Smooth muscle cell (in vitro differentiated cells): ENCODE measurements around the gene C11orf16. TPM values are rescaled to one million over a fixed set of nuclear protein-coding genes. Genes with fewer than 3 reads are reported as not detected.
"Not testable (repeated sequence)": the region's sequence is repeated elsewhere in the genome, so short reads cannot be mapped to it uniquely, and the experiment has no call there.

ENCODE experiments used
- DNase-seq: peaks from one replicate; lab custom pipeline; 2025; ENCODE audit not compliant: unreplicated experiment; lab: John Stamatoyannopoulos, UW
- H2AFZ ChIP-seq: fragments of 200-600 bp; sonication (generic); 2 replicates; pipeline ENCODE4 v1.6.0; 2016; ENCODE audit warnings: antibody characterized with exemption, low read depth, mild to moderate bottlenecking
- H3F3A ChIP-seq: fragments of 200-600 bp; sonication (generic); 2 replicates; pipeline ENCODE4 v1.6.0; 2017; ENCODE audit warnings: antibody characterized with exemption, low read depth
- H3K27ac ChIP-seq: fragments of 200-600 bp; sonication (generic); 2 replicates; pipeline ENCODE4 v1.5.1; 2016; ENCODE audit warnings: low read depth, mild to moderate bottlenecking
- H3K27me3 ChIP-seq: fragments of 200-600 bp; sonication (generic); 2 replicates; pipeline ENCODE4 v1.6.1; 2016; ENCODE audit warnings: low read depth, mild to moderate bottlenecking
- H3K36me3 ChIP-seq: fragments of 200-600 bp; sonication (generic); 2 replicates; pipeline ENCODE4 v1.5.1; 2016; ENCODE audit warnings: low read depth
- H3K4me1 ChIP-seq: fragments of 200-600 bp; sonication (generic); 2 replicates; pipeline ENCODE4 v1.5.1; 2016; ENCODE audit warnings: low read depth
- H3K4me2 ChIP-seq: fragments of 200-600 bp; sonication (generic); 2 replicates; pipeline ENCODE4 v1.6.0; 2016; ENCODE audit warnings: mild to moderate bottlenecking
- H3K4me3 ChIP-seq: fragments of 200-600 bp; sonication (generic); 2 replicates; pipeline ENCODE4 v1.5.1; 2016; ENCODE audit warnings: mild to moderate bottlenecking
- H3K79me2 ChIP-seq: fragments of 200-600 bp; sonication (generic); 2 replicates; pipeline ENCODE4 v1.6.0; 2016; ENCODE audit warnings: low read depth, mild to moderate bottlenecking
- H3K9ac ChIP-seq: fragments of 200-600 bp; sonication (generic); 2 replicates; pipeline ENCODE4 v1.6.0; 2016; ENCODE audit warnings: low read depth
- H3K9me3 ChIP-seq: fragments of 200-600 bp; sonication (generic); replicated peaks from 2 replicates; pipeline ENCODE4 v1.5.1; 2016; ENCODE audit warnings: low read depth
- H4K20me1 ChIP-seq: fragments of 200-600 bp; sonication (generic); 2 replicates; pipeline ENCODE4 v1.6.0; 2016; ENCODE audit warnings: low read depth
- WGBS: methylation state at CpG from one replicate; pipeline ENCODE4 v1.1.7; 2016; ENCODE audit warnings: low lambda C conversion rate; 5-methylcytosine and 5-hydroxymethylcytosine counted together
- polyA plus RNA-seq: library from polyadenylated mRNA; unstranded; fragments of >200 nt; fragmentation: Nextera tagmentation; extraction: Ambion mirVana; gene quantifications from 2 replicates; pipeline ENCODE4 v1.2.1, GENCODE V29; 2016
- total RNA-seq: library from RNA; depleted of rRNA; stranded (reverse); fragments of >200 nt; gene quantifications from 2 replicates; pipeline ENCODE4 v1.2.3, GENCODE V29; 2014
- TF ChIP-seq, protein P1 (sequence below): fragments of 200-600 bp; sonication (generic); IDR thresholded peaks from 2 replicates; pipeline ENCODE4 v1.5.1; 2017; ENCODE audit warnings: borderline replicate concordance, mild to moderate bottlenecking, antibody characterized with exemption; ENCODE audit not compliant: insufficient read depth, poor library complexity, severe bottlenecking

Gene C11orf16
- total and polyA plus RNA-seq, 2 experiments from 2014 or later: not detected

DNA sequence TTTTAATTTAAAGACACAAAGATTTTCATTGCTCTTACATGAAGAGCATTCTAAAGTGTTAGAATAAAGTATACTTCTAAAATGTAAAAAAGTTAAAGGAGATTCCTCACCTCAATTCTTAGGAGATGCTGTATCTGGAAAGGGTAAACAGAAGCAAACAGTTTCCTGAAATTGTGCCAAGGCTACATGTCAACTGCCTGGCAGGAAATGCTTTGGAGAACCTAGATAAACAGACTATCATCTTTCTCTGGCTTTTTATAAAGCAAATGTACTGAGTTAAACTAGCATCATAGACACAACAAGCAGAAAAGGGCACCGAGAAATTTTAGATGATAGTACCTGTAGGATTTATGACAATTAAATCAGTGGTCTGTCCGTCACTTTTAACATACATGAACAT lies 46.4 kb downstream of the C11orf16 start:
- Histone ChIP-seq H3K27ac (no peak overlapping the region), H2AFZ (peak overlapping the region; percentile 3), H3K4me1 (peaks cover 17% of the 10 kb centered on the region), H3K27me3 (no peaks in the 10 kb centered on the region), H3K36me3 (no peaks in the 10 kb centered on the region), H3K4me3 (no peak overlapping the region), H3F3A (no peaks in the 10 kb centered on the region), H3K9ac (no peak overlapping the region), H3K79me2 (no peaks in the 10 kb centered on the region), H4K20me1 (no peaks in the 10 kb centered on the region), H3K9me3 (no peaks in the 10 kb centered on the region), H3K4me2 (no peak overlapping the region)
- TF ChIP-seq, protein P1, sequence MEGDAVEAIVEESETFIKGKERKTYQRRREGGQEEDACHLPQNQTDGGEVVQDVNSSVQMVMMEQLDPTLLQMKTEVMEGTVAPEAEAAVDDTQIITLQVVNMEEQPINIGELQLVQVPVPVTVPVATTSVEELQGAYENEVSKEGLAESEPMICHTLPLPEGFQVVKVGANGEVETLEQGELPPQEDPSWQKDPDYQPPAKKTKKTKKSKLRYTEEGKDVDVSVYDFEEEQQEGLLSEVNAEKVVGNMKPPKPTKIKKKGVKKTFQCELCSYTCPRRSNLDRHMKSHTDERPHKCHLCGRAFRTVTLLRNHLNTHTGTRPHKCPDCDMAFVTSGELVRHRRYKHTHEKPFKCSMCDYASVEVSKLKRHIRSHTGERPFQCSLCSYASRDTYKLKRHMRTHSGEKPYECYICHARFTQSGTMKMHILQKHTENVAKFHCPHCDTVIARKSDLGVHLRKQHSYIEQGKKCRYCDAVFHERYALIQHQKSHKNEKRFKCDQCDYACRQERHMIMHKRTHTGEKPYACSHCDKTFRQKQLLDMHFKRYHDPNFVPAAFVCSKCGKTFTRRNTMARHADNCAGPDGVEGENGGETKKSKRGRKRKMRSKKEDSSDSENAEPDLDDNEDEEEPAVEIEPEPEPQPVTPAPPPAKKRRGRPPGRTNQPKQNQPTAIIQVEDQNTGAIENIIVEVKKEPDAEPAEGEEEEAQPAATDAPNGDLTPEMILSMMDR: no peak
- WGBS: 94% methylated on average over 2 of the region's 2 CpGs
- no peak for DNase-seq

DNA sequence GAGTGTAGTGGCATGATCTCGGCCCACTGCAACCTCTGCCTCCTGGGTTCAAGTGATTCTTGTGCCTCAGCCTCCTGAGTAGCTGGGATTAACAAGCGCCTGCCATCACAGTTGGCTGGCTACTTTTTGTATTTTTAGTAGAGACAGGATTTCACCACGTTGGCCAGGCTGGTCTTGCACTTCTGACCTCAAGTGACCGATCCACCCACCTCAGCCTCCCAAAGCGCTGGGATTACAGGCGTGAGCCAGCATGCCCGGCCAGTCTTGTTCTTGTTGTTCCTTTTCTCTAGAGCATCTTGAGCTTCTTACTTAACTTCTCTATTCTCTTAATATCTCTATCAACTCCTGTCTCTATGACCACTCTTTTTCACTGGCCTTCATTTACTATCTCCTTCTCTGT lies 51.2 kb downstream of the C11orf16 start:
- not testable (repeated sequence) for H3K9me3 ChIP-seq, H3K9ac ChIP-seq, H3K36me3 ChIP-seq, H3K27ac ChIP-seq, H2AFZ ChIP-seq, H4K20me1 ChIP-seq, DNase-seq, H3K79me2 ChIP-seq, H3K4me3 ChIP-seq, H3F3A ChIP-seq, H3K27me3 ChIP-seq, H3K4me2 ChIP-seq
- WGBS: 87% methylated on average over 7 of the region's 7 CpGs
- H3K4me1 ChIP-seq: peaks cover 27% of the 10 kb centered on the region

DNA sequence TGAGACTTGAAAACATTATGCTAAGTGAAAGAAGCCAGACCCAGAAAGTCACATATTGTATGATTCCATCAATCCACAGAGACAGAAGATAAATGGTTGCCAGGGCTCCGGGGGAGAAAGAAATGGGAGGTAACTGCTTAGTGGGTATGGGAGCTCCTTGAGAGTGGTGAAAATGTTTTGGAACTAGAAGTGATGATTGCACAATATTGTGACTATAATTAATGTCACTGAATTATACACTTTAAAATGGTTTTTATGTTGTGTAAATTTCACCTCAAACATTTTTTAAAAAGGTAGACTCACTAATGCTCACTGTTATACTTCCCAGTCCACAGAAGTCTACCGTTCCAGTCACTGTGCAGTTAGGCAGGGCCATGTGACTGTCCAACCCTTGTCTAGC lies 54.0 kb downstream of the C11orf16 start:
- no peak for DNase-seq
- H2AFZ ChIP-seq: no peak overlapping the region
- TF ChIP-seq, protein P1: no peak
- no peaks in the 10 kb centered on the region for H3K27me3 ChIP-seq
- peaks cover 23% of the 10 kb centered on the region for H3K4me1 ChIP-seq
- no peaks in the 10 kb centered on the region for H4K20me1 ChIP-seq
- no peaks in the 10 kb centered on the region for H3F3A ChIP-seq
- H3K79me2 ChIP-seq: no peaks in the 10 kb centered on the region
- no peak overlapping the region for H3K4me3 ChIP-seq
- no peak overlapping the region for H3K9ac ChIP-seq
- no peak overlapping the region for H3K4me2 ChIP-seq
- 91% methylated on average over 2 of the region's 2 CpGs for WGBS
- H3K27ac ChIP-seq: no peak overlapping the region
- H3K36me3 ChIP-seq: no peaks in the 10 kb centered on the region
- H3K9me3 ChIP-seq: no peaks in the 10 kb centered on the region

DNA sequence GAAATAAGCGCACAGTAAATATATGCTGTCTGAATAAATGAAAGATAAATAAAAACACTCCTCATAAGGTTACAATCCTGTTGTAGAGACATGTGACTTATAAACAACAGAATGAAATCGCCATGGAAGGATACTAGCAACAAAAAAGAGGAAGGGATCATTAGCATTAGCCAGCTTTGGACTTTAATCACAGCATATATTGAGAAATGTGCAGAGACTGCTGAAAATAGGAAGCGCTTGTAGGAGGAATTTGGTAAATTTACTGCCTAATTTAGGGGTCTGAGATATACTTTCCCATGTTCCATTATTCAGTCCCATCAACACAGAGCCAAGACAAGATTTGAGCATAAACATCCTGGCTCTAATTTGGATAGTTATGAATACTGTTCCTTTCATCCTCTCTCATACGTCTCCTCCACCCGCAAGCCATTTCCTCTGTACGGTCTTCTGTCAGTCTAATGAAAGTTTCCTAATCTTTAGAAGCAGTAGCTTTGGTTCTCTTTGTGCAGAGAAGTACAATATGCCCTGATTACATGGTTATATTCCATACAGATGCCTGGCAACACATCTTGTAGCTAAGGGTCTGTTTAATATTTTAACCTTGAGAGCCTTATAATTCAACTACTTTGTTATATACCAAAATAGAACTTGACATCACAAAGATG lies 58.9 kb downstream of the C11orf16 start:
- H3K79me2 ChIP-seq: peaks cover 31% of the 10 kb centered on the region
- no peaks in the 10 kb centered on the region for H3K27me3 ChIP-seq
- H3K4me3 ChIP-seq: no peak overlapping the region
- H3K9ac ChIP-seq: no peak overlapping the region
- peaks cover 1% of the 10 kb centered on the region for H4K20me1 ChIP-seq
- peak overlapping the region; percentile 72 for H3K4me2 ChIP-seq
- 69% methylated on average over 6 of the region's 6 CpGs for WGBS
- no peak overlapping the region for H3K27ac ChIP-seq
- H3K9me3 ChIP-seq: no peaks in the 10 kb centered on the region
- no peak for DNase-seq
- H3K36me3 ChIP-seq: no peaks in the 10 kb centered on the region
- H3K4me1 ChIP-seq: peaks cover 19% of the 10 kb centered on the region
- peaks cover 12% of the 10 kb centered on the region for H3F3A ChIP-seq
- peak overlapping the region; percentile 12 for H2AFZ ChIP-seq
- TF ChIP-seq, protein P1: no peak
